HEK293 (cell line): ENCODE measurements around the gene RPL31.

Experiments
- CTCF ChIA-PET: fragments of 350-600 bp; formaldehyde crosslinking; extraction: SDS; loops from one replicate; lab custom pipeline; 2021; ENCODE audit warnings: antibody characterized with exemption; lab: Yijun Ruan, JAX
- POLR2A ChIA-PET: fragments of 300-600 bp; formaldehyde crosslinking; extraction: SDS; loops from one replicate; lab custom pipeline; 2020; ENCODE audit warnings: antibody characterized with exemption, inconsistent platforms; lab: Yijun Ruan, JAX
- H3K27ac ChIP-seq: fragments of 200-500 bp; sonication (Bioruptor generic); 2 replicates; pipeline ENCODE4 v1.5.1; 2014; ENCODE audit warnings: low read depth, low read length, control low read depth, inconsistent platforms; ENCODE audit errors: extremely low read depth
- H3K36me3 ChIP-seq, 2 experiments: fragments of 200-500 bp in 1 of 2; sonication (Bioruptor generic) in 1 of 2; 1 replicate in 1 of 2; 2 replicates in 1 of 2; pipeline ENCODE4 v1.5.1; 2014 to 2017; ENCODE audit warnings: inconsistent platforms in 2 of 2, low read length in 2 of 2; ENCODE audit not compliant: control insufficient read depth in 2 of 2, insufficient read depth in 1 of 2
- H3K4me1 ChIP-seq: fragments of 200-500 bp; sonication (Bioruptor generic); 2 replicates; pipeline ENCODE4 v1.5.1; 2014; ENCODE audit warnings: mild to moderate bottlenecking, low read length, inconsistent platforms; ENCODE audit not compliant: control insufficient read depth, insufficient read depth
- H3K4me3 ChIP-seq: 2 replicates; pipeline ENCODE4 v1.5.1; 2011; ENCODE audit warnings: low read depth, mild to moderate bottlenecking, control low read depth, low read length, moderate library complexity
- H3K9me3 ChIP-seq: fragments of 200-500 bp; sonication (Bioruptor generic); 2 replicates; pipeline ENCODE4 v1.5.1; 2014; ENCODE audit warnings: low read depth, low read length, inconsistent platforms; ENCODE audit not compliant: control insufficient read depth, insufficient read depth
- BCL6B ChIP-seq: fragments of 450-650 bp; formaldehyde crosslinking; IDR thresholded peaks from 2 replicates; pipeline ENCODE4 v1.5.1; 2017; ENCODE audit warnings: missing biosample characterization, missing genetic modification characterization
- EGR2 ChIP-seq: fragments of 450-650 bp; formaldehyde crosslinking; IDR thresholded peaks from 2 replicates; pipeline ENCODE4 v1.5.1; 2016; ENCODE audit warnings: low read depth, missing biosample characterization, missing genetic modification characterization
- GLI2 ChIP-seq: fragments of 450-650 bp; formaldehyde crosslinking; IDR thresholded peaks from 2 replicates; pipeline ENCODE4; 2017; ENCODE audit warnings: missing biosample characterization, missing genetic modification characterization, low read depth, borderline replicate concordance
- GLIS1 ChIP-seq: fragments of 450-650 bp; formaldehyde crosslinking; IDR thresholded peaks from 2 replicates; pipeline ENCODE4 v1.5.1; 2016; ENCODE audit warnings: missing biosample characterization, missing genetic modification characterization
- KLF17 ChIP-seq: fragments of 450-650 bp; formaldehyde crosslinking; IDR thresholded peaks from 2 replicates; pipeline ENCODE4 v1.5.1; 2016; ENCODE audit warnings: missing biosample characterization, missing genetic modification characterization
- PRDM10 ChIP-seq: fragments of 450-650 bp; formaldehyde crosslinking; IDR thresholded peaks from 2 replicates; pipeline ENCODE4 v1.5.1; 2016; ENCODE audit warnings: missing biosample characterization, missing genetic modification characterization
- ZBTB48 ChIP-seq: fragments of 450-650 bp; formaldehyde crosslinking; IDR thresholded peaks from 2 replicates; pipeline ENCODE4 v1.5.1; 2016; ENCODE audit warnings: missing biosample characterization, missing genetic modification characterization
- ZFP3 ChIP-seq: fragments of 450-650 bp; formaldehyde crosslinking; IDR thresholded peaks from 2 replicates; pipeline ENCODE4 v1.5.1; 2016; ENCODE audit warnings: low read depth, missing biosample characterization, missing genetic modification characterization
- ZFP69B ChIP-seq: fragments of 450-650 bp; formaldehyde crosslinking; IDR thresholded peaks from 2 replicates; pipeline ENCODE4 v1.5.1; 2016; ENCODE audit warnings: missing biosample characterization, missing genetic modification characterization
- ZNF174 ChIP-seq: fragments of 450-650 bp; formaldehyde crosslinking; IDR thresholded peaks from 2 replicates; pipeline ENCODE4 v1.5.0; 2017; ENCODE audit warnings: missing biosample characterization, mild to moderate bottlenecking, missing genetic modification characterization
- ZNF184 ChIP-seq: fragments of 450-650 bp; IDR thresholded peaks from 2 replicates; pipeline ENCODE4 v1.5.1; 2018; ENCODE audit warnings: missing biosample characterization, mild to moderate bottlenecking, missing genetic modification characterization
- ZNF23 ChIP-seq: fragments of 450-650 bp; formaldehyde crosslinking; IDR thresholded peaks from 2 replicates; pipeline ENCODE4 v1.5.1; 2016; ENCODE audit warnings: missing biosample characterization, missing genetic modification characterization, borderline replicate concordance
- ZNF311 ChIP-seq: fragments of 450-650 bp; formaldehyde crosslinking; IDR thresholded peaks from 2 replicates; pipeline ENCODE4 v1.5.1; 2017; ENCODE audit warnings: missing biosample characterization, missing genetic modification characterization, borderline replicate concordance
- ZNF366 ChIP-seq: fragments of 450-650 bp; formaldehyde crosslinking; conservative IDR thresholded peaks from 2 replicates; pipeline ENCODE4 v1.5.1; 2016; ENCODE audit warnings: missing biosample characterization, missing genetic modification characterization
- ZNF433 ChIP-seq: fragments of 450-650 bp; formaldehyde crosslinking; IDR thresholded peaks from 2 replicates; pipeline ENCODE4 v1.5.1; 2016; ENCODE audit warnings: missing biosample characterization, missing genetic modification characterization, low read depth
- ZNF488 ChIP-seq: fragments of 450-650 bp; formaldehyde crosslinking; IDR thresholded peaks from 2 replicates; pipeline ENCODE4 v1.5.1; 2016; ENCODE audit warnings: missing biosample characterization, missing genetic modification characterization
- ZNF501 ChIP-seq: fragments of 450-650 bp; formaldehyde crosslinking; IDR thresholded peaks from 2 replicates; pipeline ENCODE4 v1.5.1; 2016; ENCODE audit warnings: missing biosample characterization, missing genetic modification characterization
- ZNF521 ChIP-seq: fragments of 450-650 bp; formaldehyde crosslinking; IDR thresholded peaks from 2 replicates; pipeline ENCODE4 v1.5.1; 2017; ENCODE audit warnings: missing biosample characterization, mild to moderate bottlenecking, missing genetic modification characterization
- ZNF654 ChIP-seq: fragments of 450-650 bp; formaldehyde crosslinking; IDR thresholded peaks from 2 replicates; pipeline ENCODE4 v1.5.1; 2016; ENCODE audit warnings: low read depth, missing biosample characterization, missing genetic modification characterization
- ZNF658 ChIP-seq: fragments of 450-650 bp; formaldehyde crosslinking; IDR thresholded peaks from 2 replicates; pipeline ENCODE4; 2016; ENCODE audit warnings: missing biosample characterization, missing genetic modification characterization
- ZNF701 ChIP-seq: fragments of 450-650 bp; formaldehyde crosslinking; IDR thresholded peaks from 2 replicates; pipeline ENCODE4 v1.5.1; 2016; ENCODE audit warnings: missing biosample characterization, missing genetic modification characterization
- ZSCAN5A ChIP-seq: fragments of 450-650 bp; formaldehyde crosslinking; IDR thresholded peaks from 2 replicates; pipeline ENCODE4 v1.5.1; 2016; ENCODE audit warnings: missing biosample characterization, missing genetic modification characterization

RPL31 gene

GRCh38 chr2:100976061-100976460 is 26.0 kb upstream of the RPL31 start (continued):
- no peak for TF ChIP-seq ZNF23 (tag by site-specific recombination)

- TF ChIP-seq ZNF174 (tag by site-specific recombination) (no peak), EGR2 (tag by site-specific recombination) (no peak), ZNF366 (tag by site-specific recombination) (no peak), ZNF658 (tag by site-specific recombination) (no peak), ZNF488 (tag by site-specific recombination) (no peak), ZNF654 (tag by site-specific recombination) (no peak)
- no peak overlapping the region for H3K4me3 ChIP-seq
- H3K36me3 ChIP-seq = peaks cover 0 to 20% of the 10 kb centered on the region in 2 experiments; a peak in 1 of 3 replicates
- H3K9me3 ChIP-seq = no peaks in the 10 kb centered on the region
- H3K27ac ChIP-seq = no peak overlapping the region
- ChIA-PET POLR2A (no interaction called here), CTCF (interaction anchor here (0.6 to 0.9 kb wide), 4 partner anchors 8 to 369 kb away, joined by 3 to 7 read pairs (median 4); no protein-coding TSS in a partner anchor)
- no peaks in the 10 kb centered on the region for H3K4me1 ChIP-seq
Observed at GRCh38 chr2:100976645-100977391, 25.3 kb upstream of the RPL31 start.

GRCh38 chr2:100977511-100977910 is 24.6 kb upstream of the RPL31 start:
- TF ChIP-seq GLI2 (tag by site-specific recombination) (no peak), ZNF184 (no peak), ZSCAN5A (tag by site-specific recombination) (no peak), ZNF311 (no peak), ZFP3 (tag by site-specific recombination) (no peak), GLIS1 (no peak), ZNF488 (tag by site-specific recombination) (no peak), KLF17 (tag by site-specific recombination) (no peak), ZNF701 (tag by site-specific recombination) (no peak), ZNF501 (tag by site-specific recombination) (no peak), ZNF521 (no peak), ZBTB48 (tag by site-specific recombination) (no peak), ZNF433 (tag by site-specific recombination) (no peak), PRDM10 (tag by site-specific recombination) (no peak), BCL6B (no peak), ZFP69B (tag by site-specific recombination) (no peak)
- Histone ChIP-seq H3K36me3 (peaks cover 0 to 22% of the 10 kb centered on the region in 2 experiments; a peak in 1 of 3 replicates), H3K9me3 (no peaks in the 10 kb centered on the region), H3K4me1 (no peaks in the 10 kb centered on the region), H3K4me3 (no peak overlapping the region), H3K27ac (no peak overlapping the region)
- ChIA-PET POLR2A (no interaction called here), CTCF (no interaction called here)
